ENCODE measurements around the gene DCP1A.
A peak's percentile ranks its signal among the peaks of the same experiment; 100 is the strongest.
"Not testable (repeated sequence)": the region's sequence is repeated elsewhere in the genome, so short reads cannot be mapped to it uniquely, and the experiment has no call there.

Gene DCP1A

DNA sequence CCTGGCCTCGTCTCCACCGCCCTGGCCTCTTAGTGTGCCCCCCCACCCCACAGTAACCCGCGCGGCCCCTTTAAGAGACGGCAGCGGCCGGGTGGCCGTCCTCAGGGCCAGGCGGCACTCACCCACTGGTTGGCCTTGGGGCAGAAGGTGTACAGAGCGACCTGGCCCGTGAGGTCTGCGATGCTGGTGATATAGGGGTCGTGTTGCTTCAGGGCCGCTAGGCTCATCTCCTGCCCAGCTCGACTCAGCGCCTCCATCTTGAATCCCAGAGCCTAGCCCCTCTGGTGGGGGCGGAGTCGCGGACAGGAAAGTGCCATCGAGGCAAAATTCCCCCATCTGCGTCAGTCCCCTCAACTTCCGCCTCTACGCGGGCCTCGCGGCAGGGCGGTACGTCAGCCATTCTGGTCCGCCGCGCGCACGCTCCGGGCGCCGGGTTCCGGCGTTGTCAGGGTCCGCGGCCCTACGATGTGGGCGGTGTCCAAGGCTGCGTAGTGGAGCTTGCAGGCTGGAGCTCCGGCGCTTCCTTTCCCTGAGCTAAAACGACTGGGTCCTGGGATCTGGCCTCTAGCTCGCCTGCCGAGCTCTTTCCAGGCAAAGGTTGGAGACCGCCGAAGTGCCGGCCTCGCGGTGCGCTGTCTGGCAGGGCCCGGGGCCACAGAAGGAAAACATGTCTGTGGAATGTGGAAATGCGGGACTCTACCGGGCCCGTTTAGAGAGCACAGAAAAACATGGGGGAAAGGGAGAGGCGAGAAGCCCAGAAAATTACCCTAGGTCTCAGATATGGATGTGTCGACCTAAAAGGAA, at the start of gene DCP1A:
Gene DCP1A, minus strand, starts transcription at position 283 of the 804 bp plus-strand sequence. Its CDS starts 26 bp downstream, at position 257.
- ATAC-seq = peak; percentile 93 to 98

DNA sequence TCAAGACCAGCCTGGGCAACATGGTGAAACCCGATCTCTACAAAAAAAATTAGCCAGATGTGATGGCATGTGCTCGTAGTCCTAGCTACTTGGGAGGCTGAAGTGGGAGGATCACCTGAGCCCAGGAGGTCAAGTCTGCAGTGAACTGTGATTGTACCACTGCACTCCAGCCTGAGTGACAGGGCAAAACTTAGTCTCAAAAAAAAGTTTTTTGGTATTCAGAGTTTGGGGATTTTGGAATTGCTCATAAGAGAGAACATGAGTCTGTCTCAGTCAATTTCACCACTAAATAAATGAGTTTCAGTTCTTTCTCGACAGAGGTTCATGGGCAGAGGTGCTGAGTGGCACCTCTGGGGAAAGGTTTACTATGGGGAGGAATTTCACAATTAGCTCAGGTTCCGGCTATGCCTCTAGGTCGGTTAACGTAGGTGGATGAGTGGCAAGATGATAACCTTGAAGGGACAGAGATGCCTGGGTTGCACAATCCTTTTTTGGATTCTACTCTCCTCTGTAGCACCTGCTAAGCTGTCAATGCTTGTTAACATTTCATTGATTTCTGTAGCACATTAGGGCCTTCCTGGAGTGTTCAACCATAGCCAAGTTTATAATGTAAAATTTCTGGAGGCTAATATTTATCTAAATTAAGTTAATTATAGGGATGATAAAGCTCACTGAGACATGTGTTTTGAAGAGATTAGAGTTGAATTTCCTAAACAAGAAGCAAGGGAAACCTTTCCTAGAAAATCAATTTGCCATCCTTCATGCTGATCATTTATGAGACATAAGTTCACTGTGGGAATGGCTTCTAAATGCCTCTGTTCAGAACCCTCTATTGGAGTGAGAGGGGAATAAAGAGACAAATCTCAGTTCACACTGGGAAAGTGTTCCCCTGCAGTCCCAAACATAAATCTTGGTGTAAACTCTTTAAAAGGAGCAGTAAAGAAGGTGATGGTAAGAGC, 37.4 kb upstream of the DCP1A start:
- ATAC-seq = peak; percentile 28 to 41

DNA sequence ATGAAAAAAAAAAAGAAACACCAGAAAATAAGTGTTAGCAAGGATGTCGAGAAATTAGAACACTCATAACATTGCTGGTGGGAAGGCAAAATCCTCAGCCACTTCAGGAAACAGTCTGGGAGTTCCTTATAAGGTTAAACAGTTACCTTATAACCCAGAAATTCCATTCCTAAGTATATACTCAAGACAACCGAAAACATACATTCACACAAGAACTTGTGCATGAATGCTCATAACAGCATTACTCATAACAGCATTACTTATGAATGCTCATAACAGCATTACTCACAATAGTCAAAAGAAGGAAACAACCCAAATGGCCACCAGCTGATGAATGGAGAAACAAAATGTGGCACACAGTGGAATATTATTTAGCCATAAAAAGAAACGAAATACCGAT, 34.8 kb upstream of the DCP1A start:
- ATAC-seq = peak in 1 of 2 donors; percentile 20

DNA sequence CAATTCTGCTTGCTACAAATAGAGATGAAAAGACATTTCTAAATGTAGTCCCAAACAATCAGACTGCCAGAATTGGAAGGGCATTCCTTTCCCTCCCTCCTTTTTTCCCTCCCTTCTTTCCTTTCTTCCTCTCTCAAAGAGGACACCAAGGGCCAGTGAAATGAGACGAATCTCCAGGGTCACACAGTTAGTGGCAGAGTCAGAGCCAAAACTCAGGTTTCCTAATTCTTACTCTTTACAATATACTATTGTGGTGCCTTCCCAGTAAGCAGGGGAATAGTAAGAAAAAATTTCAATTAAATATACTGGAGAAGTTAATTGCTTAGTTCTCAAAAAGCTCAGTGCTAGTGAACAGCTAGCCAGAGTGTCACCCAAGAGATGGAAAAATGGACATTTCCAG, 33.0 kb upstream of the DCP1A start:
- ATAC-seq = no peak

DNA sequence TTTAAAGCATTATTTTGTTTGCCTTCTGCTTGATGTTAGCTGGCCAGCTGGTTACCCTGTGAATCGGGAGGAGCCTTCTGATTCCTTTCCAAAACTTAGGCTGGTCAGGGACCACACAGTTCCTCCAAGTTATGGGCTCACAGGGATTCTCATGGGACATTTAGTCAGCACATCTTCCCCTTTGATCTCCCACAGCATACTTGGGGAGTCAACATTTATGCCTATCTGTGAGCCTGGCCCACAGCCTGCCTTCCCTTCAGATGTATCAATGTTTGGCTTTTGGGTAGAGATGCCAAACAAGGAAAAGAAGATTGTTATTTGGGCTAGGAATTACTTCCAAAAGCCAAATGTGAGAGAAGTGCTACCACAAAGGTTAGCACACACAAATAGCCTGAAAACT, 32.6 kb upstream of the DCP1A start:
- ATAC-seq = no peak

DNA sequence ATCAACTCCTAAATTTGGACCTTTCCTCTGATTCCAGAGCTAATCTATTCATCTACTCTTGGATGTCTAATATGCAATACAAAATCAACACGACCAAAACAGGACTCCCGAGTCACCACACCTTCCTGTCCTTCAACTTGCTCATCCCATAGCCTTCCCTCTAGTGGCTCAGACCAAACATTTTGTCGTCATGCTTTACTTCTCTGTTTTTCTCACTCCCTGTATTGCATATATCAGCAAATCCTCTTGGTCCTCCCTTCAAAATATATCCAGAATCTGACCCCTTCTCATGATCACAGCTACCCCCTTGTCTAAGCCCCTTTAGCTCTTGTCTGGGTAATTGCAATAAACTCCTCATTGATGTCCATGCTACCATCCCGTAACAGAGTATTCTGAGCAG, 30.5 kb upstream of the DCP1A start:
- ATAC-seq = no peak

DNA sequence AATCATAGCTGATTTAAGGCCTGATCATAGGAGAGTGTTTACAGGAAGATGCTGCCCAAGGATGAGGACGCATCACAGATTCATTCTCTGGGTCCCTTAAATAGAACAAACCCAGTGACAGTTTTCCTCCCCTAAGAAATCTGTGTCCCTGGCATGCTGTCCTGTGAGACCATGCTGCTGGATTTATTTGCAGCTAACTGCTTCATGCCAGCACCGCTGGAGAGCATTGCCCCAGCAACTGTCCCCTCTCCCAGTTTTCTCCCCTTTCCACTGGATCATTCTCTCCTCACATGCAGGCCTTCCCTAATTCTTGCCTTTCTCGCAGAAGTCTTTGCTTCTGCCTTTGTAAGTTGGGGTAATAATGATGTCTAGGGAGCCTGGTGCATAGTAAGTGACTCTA, 29.3 kb upstream of the DCP1A start:
- ATAC-seq = no peak

DNA sequence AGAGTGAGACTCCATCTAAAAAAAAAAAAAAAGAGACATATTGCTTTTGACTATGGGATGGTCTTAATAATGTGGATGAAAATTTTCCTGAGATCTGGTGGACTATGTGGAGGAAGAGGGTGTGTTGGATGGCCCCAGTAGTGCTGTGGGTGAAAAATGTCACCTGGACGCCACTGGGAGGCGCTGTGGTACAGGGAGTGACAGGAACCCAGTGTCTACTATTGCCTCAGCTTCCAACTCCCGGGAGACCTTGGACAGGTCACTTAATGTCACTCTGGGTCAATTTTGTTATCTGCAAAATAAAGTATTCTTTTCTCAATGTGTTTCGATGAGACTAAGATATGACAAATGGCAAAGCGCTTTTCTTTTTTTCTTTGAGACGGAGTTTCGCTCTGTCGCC, 27.7 kb upstream of the DCP1A start:
- peak in 1 of 2 donors; percentile 21 for ATAC-seq

DNA sequence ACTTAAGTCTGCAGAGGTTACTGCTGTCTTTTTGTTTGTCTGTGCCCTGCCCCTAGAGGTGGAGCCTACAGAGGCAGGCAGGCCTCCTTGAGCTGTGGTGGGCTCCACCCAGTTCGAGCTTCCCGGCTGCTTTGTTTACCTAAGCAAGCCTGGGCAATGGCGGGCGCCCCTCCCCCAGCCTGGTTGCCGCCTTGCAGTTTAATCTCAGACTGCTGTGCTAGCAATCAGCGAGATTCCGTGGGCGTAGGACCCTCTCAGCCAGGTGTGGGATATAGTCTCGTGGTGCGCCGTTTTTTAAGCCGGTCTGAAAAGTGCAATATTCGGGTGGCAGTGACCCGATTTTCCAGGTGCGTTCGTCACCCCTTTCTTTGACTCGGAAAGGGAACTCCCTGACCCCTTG, 23.4 kb upstream of the DCP1A start:
- not testable (repeated sequence) for ATAC-seq

DNA sequence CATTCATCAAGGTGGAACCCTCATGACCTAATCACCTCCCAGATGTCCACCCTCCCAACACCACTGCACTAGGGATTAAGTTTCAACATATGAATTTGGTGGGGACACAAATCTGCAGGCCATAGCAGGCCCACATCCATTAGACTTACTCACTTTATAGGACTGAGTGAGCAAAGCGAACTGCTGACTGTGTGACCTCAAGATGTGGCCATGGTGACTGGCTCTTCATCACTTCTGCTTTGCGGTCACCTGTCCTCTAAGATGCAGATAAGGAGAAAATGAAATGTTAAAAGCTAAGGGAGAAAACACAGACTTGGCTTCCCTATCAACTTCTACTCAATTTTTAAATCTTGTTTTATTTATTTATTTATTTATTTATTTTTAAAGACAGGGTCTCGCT, 14.5 kb upstream of the DCP1A start:
- ATAC-seq = no peak

DNA sequence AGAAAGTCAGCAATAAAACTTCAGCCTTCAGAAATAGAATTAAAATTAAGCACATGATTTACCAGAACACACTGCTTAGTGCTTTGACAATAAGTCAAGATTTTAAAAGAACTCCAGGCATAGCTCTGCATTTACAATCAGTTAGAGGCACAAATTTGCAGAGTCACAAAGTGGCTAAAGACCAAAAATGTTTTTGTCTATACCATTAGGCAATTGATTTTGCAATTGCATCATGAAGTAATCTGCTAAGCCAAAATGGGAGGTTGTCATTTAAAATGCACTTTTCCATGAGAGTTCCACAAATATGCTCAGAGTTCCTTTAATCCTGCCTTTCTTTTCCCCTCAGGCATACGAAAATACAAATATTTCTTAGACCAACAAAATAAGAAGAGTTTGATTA, 10.1 kb upstream of the DCP1A start:
- no peak for ATAC-seq

DNA sequence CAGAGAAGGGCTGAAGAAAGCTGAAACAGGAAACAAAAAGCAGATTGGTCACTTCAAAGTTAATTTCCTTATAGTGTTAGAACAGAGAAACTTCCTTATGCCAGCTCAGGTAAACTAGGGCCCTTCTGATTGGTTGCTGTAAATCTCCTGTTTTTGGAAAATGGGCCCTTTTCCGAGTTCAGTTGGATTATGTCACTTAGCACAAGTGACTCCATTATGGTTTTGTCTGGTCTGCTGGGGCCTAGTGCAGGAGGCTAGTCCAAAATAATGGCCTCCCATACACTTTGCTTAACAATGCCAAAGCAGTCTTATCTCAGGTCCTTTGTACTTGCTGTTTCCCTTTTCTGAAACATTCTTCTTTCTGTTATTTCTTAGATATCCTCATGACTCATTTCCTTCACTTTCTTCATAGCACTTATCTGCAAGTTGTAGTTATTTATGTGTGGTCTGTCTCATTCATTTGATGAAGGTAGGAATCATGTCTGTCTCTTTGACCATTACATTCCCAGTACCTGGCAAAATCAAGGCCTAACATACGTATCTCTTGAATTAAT, 7.7 kb upstream of the DCP1A start:
- ATAC-seq = peak in 1 of 2 donors; percentile 43

DNA sequence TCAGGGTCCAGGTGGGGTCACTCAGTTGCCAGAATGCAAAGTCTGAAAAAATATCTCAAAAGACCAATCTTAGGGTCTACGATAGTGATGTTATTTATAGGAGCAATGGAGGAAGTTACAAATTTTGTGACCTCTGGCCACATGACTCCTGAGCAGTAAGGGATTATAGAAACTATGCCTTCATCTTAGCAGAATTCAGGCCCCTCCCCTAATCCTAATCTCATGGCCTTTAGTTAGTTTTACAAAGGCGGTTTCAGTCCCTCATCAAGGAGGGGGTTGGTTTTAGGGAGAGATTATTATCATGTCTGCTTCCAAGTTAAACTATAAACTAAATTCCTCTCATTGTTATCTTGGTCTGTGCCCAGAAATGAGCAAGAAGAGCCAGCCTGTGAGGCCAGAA, 5.9 kb upstream of the DCP1A start:
- no peak for ATAC-seq

DNA sequence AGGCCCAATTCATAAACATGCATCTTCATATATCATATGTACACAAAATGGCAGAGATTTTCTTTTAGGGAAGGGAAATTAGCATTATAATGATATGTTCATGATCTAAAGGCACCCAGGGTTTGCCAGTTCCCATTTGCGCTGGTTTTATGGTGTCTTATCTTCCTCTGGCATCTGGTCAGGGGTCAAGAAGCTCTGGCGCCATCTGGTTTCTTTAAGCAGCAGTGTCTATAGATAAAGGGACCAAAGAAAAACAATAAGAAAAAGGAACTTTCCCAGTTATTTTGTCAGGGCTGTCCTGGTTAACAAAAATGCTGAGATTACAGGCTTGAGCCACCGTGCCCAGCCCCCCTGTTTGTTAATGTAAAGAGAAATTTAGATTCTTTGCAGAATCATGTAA, 3.3 kb upstream of the DCP1A start:
- ATAC-seq = no peak

DNA sequence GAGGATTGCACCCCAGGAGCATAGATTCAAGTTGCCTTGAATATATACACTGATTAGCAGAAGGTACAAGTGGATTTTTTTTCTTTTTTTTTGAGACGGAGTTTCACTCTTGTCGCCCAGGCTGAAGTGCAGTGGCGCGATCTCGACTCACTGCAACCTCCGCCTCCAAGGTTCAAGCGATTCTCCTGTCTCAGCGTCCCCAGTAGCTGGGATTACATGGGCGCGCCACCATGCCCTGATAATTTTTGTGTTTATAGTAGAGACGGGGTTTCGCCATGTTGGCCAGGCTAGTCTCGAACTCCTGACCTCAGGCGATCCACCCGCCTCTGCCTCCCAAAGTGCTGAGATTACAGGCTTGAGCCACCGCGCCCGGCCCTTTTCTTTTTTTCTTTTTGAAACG, 775 bp upstream of the DCP1A start:
- ATAC-seq = not testable (repeated sequence)

DNA sequence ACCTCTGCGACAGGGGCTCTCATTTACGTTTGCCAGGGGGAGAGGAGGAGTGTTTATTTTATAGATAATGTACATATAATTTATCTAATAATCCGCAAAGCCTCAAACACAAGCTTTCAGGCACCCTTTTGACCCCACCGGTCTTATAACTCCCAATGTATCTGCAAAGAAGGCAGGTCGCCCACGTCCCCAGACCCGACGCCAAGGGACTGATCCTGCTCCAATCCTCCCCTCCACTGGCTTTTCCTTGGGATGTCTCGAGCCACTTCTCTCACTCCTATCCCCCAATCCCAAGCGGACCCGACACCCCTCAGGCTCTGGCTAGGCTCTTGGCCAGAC, 452 bp downstream of the DCP1A start:
- ATAC-seq = peak in 1 of 2 donors; percentile 2

DNA sequence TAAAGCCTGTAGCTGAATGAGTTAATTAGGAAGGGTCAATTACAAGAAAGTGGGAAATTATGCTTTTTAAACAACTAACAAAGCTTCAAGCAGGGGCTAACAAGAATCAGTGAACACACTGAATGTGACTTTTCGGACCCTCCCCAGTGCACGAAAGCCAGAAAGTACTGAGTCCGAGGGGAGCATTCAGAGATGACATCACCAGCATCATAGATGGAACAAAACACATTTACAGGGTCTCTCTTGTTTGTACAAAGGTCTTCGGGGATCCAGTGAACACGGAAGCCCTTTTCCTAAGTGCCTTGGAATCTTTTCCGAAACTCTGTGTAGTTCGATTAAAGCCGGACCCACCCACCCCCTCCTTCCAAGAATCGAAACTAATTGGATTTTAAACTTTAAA, 829 bp downstream of the DCP1A start:
- no peak for ATAC-seq

DNA sequence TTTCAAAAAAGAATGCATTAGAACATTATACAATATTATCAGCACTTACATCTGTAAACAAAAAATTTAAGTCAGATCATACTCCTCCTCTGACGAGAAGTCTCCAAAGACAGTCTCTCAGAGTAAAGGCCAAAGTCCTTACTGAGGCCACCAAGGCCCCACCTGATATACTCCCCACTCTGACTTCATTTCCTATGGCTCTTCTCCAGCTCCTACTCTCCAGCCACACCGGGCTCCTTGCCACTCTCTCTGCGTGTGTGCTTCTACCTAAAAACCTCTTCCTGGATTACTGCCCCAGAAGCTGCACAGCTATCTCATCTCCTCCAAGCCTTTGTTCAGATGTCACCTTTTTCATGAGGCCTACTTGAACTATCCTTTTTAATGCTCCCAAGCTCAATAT, 5.0 kb downstream of the DCP1A start:
- no peak for ATAC-seq

DNA sequence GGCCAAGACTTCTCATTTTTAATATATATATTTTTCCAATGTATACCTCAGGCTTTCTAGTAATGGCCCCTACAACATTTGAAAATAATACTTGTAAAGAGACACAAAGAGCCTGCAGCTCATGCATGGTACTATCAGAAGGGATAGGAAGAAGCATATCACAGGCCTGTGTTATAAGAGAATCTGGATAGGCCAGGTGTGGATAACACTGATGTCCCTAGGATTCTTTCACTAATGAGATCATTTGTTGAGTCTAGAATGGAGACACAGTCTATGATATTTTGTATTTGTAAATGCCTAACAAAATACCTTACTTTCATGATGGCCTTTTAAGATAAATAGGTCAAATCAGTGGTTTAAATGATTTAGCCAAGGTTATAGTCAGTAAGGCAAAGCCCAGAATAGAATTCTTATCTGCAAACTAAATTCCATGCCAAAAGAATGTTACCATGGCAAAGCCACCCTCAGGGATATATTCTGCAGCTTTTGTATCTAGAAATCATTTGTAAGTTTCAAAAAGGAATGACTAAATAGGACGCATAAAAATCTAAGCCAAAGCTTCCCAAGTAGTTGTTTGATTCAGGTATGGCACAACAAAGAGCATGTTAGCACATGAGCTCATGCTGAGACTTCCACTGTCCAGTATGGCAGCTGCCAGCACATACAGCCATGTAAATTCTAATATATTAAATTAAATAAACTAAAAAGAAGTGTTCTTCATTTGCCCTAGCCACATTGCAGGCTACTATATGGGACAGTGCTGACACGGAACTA, 10.0 kb downstream of the DCP1A start:
- no peak for ATAC-seq

DNA sequence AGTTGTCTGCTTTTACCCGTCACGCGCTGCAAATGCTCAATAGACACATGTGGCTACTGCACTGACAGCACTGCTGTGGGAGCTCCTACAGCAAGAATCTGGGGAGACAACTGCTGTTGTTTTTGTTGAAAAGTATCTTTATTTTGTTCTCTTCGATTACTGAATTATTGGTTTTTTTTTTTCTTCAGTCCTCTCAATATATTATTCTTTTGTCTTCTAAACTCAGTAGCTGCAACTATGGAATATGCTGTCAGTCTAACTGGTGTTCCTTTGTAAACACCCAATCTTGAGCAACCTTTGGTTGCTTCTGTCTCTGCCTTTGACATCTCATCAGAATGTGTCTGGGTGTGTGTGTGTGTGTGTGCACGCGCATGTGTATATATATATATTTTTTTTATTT, 12.6 kb downstream of the DCP1A start:
- ATAC-seq = no peak

DNA sequence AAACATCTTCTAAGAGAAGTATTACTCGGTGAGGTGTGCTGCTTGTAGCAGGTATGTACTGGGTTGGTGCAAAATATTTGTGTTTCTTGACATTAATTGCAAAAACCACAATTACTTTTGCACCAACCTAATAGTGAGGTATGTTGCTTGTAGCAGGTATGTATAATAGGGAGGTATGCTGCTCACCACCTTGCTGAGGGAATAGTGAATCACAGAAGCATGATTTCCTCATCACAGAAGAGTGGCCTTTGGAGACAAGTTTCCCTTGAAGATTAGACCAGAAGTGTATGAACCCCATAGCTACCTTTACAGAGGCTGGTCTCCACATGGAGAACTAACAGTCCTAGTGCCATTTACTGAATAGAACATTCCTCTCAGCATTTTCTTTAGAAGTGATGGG, 15.5 kb downstream of the DCP1A start:
- no peak for ATAC-seq

DNA sequence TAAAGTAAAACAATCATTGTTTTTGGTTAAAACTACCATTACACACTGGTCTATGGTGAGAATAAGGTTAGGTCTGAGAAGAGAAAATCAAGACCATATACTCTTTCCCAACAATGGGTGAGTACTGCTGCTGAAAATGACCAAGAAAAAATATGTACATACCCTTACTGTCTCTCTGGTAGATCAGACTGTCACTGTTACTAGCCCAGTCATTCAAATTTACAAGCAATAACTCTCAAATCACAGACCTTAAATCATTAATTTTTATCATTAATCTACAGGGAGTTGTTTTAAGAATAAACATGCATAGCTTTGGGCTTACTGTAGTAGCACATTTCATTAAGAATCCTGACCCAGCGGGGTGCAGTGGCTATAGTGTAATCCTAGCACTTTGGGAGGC, 17.4 kb downstream of the DCP1A start:
- no peak for ATAC-seq

DNA sequence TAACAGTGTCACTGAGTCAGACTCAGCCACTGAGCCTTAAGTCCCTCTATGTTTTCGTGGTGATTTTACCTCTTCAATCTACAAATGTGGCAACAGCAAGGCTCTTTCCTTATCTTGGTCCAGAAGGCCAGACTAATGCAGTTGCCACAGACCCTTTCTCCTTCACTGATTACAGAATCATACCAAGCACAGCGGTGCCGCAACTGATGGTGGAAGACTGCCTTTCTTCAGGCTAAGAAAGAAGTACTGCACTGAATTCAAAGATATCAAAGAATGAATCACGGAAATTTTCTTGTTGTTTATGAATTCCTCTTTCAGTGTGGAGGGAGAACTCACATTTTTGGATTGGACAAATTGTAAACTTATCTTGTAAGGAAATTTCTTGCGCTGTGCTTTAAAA, 18.6 kb downstream of the DCP1A start:
- no peak for ATAC-seq
